ENCODE measurements around the gene KRTAP4-1.
A peak's percentile ranks its signal among the peaks of the same experiment; 100 is the strongest.
"Not testable (repeated sequence)": the region's sequence is repeated elsewhere in the genome, so short reads cannot be mapped to it uniquely, and the experiment has no call there.

The KRTAP4-1 gene

DNA sequence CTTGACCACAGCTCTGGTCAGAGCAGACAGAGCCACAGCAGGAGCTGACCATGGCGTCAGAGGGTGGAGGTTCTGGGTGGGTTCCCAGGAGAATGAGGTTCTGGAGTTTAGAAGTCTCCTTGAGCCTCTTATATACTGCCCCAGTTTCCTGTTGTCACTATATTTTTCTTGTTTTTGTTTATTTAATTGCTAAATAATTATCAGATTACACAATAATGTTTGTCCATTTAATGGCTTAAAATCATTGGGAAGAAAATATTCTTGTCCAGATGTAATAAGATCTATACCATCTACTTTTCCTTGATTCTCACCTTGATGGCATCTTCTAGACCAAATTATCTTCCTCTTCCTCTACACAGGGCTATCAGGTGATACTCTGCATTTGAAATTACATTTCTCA, 16.6 kb downstream of the KRTAP4-1 start, which contains the start of gene KRTAP4-3:
TSS of gene KRTAP4-3 (minus strand) at position 101 of the 400 bp plus-strand sequence. CDS start at position 52, 49 bp downstream.
- TF ChIP-seq, protein P1, sequence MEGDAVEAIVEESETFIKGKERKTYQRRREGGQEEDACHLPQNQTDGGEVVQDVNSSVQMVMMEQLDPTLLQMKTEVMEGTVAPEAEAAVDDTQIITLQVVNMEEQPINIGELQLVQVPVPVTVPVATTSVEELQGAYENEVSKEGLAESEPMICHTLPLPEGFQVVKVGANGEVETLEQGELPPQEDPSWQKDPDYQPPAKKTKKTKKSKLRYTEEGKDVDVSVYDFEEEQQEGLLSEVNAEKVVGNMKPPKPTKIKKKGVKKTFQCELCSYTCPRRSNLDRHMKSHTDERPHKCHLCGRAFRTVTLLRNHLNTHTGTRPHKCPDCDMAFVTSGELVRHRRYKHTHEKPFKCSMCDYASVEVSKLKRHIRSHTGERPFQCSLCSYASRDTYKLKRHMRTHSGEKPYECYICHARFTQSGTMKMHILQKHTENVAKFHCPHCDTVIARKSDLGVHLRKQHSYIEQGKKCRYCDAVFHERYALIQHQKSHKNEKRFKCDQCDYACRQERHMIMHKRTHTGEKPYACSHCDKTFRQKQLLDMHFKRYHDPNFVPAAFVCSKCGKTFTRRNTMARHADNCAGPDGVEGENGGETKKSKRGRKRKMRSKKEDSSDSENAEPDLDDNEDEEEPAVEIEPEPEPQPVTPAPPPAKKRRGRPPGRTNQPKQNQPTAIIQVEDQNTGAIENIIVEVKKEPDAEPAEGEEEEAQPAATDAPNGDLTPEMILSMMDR (IDR thresholded peaks at IDR 0.05; ENCODE audit: insufficient read depth, low read depth, low read length, missing control alignments), result no peak
- no peak for DNase-seq (ENCODE audit: low read depth)
- H3K4me3 ChIP-seq (ENCODE audit: low read length), result no peak within 1 kb of the TSS

DNA sequence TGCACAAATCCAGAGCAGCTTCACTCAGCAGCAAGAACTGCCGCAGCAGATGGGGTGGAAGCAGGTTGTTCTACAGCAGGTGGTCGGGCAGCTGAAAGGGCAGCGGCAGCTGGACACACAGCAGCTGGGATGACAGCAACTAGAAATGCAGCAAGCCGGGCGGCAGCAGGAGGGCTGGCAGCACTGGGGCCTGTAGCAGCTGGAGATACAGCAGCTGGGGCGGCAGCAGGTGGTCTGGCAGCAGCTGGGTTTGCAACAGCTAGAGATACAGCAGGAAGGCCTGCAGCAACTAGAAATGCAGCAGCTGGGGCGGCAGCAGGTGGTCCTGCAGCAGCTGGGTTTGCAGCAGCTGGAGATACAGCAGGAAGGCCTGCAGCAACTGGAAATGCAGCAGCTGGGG, 17.1 kb downstream of the KRTAP4-1 start:
- no peak overlapping the region for H3K4me3 ChIP-seq (ENCODE audit: low read length)
- TF ChIP-seq, protein P1 (IDR thresholded peaks at IDR 0.05; ENCODE audit: insufficient read depth, low read depth, low read length, missing control alignments), result no peak
- DNase-seq (ENCODE audit: low read depth), result no peak

DNA sequence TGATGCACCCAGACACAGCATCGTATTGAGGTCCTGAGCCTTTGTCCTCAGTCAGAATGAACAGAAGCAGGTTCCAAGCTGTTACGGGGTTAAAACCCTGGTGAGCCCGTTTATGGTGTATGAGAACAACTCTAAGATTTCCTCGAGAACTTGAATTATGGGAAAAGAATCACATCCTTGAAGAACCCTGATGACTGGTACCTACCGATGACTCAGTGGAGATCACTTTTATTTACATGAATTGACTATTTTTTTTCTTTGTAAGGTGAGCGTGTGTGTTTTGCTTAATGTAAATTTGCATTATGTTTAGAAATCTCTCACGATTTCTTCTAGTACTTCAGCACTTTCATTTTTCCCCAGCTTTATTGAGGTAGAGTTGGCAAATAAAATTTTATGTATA, 20.9 kb downstream of the KRTAP4-1 start:
- DNase-seq (ENCODE audit: low read depth), result peak; percentile 42
- no peak overlapping the region for H3K4me3 ChIP-seq (ENCODE audit: low read length)
- TF ChIP-seq, protein P1 (IDR thresholded peaks at IDR 0.05; ENCODE audit: insufficient read depth, low read depth, low read length, missing control alignments), result no peak

DNA sequence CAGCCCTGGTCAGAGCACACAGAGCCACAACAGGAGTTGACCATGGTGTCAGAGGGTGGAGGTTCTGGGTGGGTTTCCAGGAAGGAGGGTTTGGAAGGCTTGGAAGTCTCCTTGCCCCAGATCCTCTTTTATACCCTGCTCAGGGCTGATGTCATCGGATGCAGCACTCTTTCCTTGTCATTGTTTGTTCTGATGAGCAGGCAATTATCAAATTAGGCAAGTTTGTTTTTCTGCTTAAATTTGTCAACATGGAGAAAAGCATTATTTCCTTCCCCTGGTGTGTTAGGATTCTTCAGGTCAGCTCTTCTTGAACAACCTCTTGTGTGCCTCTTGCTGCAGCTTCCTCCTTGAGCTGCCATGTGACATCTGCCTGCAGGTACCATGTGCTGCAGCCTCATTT, 24.1 kb downstream of the KRTAP4-1 start, which contains the start of gene KRTAP4-4:
TSS of gene KRTAP4-4 (minus strand) at position 101 of the 400 bp plus-strand sequence. CDS start at position 44, 57 bp downstream.
- TF ChIP-seq, protein P1 (IDR thresholded peaks at IDR 0.05; ENCODE audit: insufficient read depth, low read depth, low read length, missing control alignments), result no peak
- H3K4me3 ChIP-seq (ENCODE audit: low read length), result no peak within 1 kb of the TSS
- DNase-seq (ENCODE audit: low read depth), result no peak

DNA sequence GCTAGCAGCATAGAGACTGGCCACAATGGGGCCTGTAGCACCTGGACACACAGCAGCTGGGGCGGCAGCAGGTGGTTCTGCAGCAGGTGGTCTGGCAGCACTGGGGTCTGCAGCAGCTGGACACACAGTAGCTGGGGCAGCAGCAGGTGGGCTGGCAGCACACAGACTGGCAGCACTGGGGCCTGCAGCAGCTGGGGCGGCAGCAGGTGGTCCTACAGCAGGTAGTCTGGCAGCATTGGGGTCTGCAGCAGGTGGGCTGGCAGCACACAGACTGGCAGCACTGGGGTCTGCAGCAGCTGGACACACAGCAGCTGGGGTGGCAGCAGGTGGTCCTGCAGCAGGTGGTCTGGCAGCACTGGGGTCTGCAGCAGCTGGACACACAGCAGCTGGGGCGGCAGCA, 24.5 kb downstream of the KRTAP4-1 start:
- DNase-seq (ENCODE audit: low read depth), result not testable (repeated sequence)

DNA sequence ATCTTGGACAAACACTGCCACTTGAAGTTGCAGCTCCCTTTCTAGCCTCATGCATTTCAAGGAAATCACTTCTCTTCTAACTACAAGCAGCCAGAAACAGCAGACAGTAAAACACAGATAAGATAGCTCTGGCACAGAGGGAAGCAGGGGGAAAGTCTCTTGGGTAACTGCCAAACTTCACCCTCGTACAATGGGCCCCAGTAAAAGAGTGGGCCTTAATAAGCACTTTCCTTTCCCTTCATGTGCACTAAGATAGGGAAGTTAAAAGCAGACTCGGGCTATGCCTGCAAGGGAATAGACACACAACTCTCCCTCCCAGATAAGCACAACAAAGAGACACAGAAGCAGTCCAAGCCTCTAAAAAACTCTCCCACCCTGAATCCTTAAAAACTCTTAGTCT, 30.9 kb downstream of the KRTAP4-1 start:
- no peak for DNase-seq (ENCODE audit: low read depth)
- no peak overlapping the region for H3K4me3 ChIP-seq (ENCODE audit: low read length)
- TF ChIP-seq, protein P1 (IDR thresholded peaks at IDR 0.05; ENCODE audit: insufficient read depth, low read depth, low read length, missing control alignments), result no peak

More for the DNA sequence above, 24.5 kb downstream of the KRTAP4-1 start:
- not testable (repeated sequence) for H3K4me3 ChIP-seq (ENCODE audit: low read length)

DNA sequence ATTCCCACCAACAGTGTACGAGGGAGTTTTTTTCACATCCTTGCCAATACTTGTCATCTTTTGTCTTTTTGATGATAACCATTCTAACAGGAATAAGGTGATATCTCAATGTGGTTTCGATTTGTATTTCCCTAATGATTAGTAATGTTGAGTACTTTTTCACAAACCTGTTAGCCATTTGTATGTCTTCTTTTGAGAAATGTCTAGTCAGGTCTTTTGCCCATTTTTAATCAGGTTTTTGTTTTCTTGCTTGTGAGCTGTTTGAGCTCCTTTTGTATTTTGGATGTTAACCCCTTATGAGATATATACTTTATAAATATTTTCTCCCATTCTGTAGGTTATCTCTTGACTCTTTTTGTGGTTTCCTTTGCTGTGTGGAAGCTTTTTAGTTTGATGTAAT, 33.2 kb downstream of the KRTAP4-1 start:
- H3K4me3 ChIP-seq (ENCODE audit: low read length), result no peak overlapping the region
- no peak for DNase-seq (ENCODE audit: low read depth)
- TF ChIP-seq, protein P1 (IDR thresholded peaks at IDR 0.05; ENCODE audit: insufficient read depth, low read depth, low read length, missing control alignments), result no peak

Data from epithelial cell of esophagus (primary cell).